H9 (cell line): Measurements from ENCODE around the gene F8. TPM values are rescaled to one million over a fixed set of nuclear protein-coding genes. Genes with fewer than 3 reads are reported as not detected.

Experiments
- DNase-seq: peaks from one replicate; pipeline ENCODE4 v3.0.0-alpha.2; 2017
- H2AFZ ChIP-seq: one replicate; pipeline ENCODE4 v1.6.1; 2013; ENCODE audit warnings: mild to moderate bottlenecking, low read length, control low read depth, moderate library complexity
- H2AK5ac ChIP-seq: 2 replicates; pipeline ENCODE4 v1.6.1; 2013; ENCODE audit warnings: low read length, control low read depth, mixed read lengths; ENCODE audit not compliant: insufficient read length
- H2BK120ac ChIP-seq: one replicate; pipeline ENCODE4 v1.6.1; 2013; ENCODE audit warnings: low read depth, mild to moderate bottlenecking, low read length, control low read depth, inconsistent platforms; ENCODE audit not compliant: poor library complexity, severe bottlenecking
- H2BK12ac ChIP-seq: 2 replicates; pipeline ENCODE4 v1.6.1; 2013; ENCODE audit warnings: low read length, control low read depth, mixed read lengths, low read depth; ENCODE audit not compliant: insufficient read length
- H2BK15ac ChIP-seq: 2 replicates; pipeline ENCODE4 v1.6.1; 2013; ENCODE audit warnings: low read depth, low read length, control low read depth
- H2BK20ac ChIP-seq: one replicate; pipeline ENCODE4 v1.6.1; 2013; ENCODE audit warnings: low read depth, mild to moderate bottlenecking, low read length, control low read depth, inconsistent platforms; ENCODE audit not compliant: poor library complexity, severe bottlenecking
- H2BK5ac ChIP-seq: 2 replicates; pipeline ENCODE4 v1.6.1; 2013; ENCODE audit warnings: low read length, control low read depth, mixed read lengths; ENCODE audit not compliant: insufficient read length
- H3K14ac ChIP-seq: 2 replicates; pipeline ENCODE4 v1.6.1; 2013; ENCODE audit warnings: low read length, control low read depth; ENCODE audit not compliant: insufficient read depth
- H3K18ac ChIP-seq: 2 replicates; pipeline ENCODE4 v1.6.1; 2013; ENCODE audit warnings: low read depth, mild to moderate bottlenecking, mixed read lengths, low read length, control low read depth; ENCODE audit not compliant: insufficient read length
- H3K23ac ChIP-seq: 2 replicates; pipeline ENCODE4 v1.6.1; 2013; ENCODE audit warnings: low read length, control low read depth, mixed read lengths, low read depth; ENCODE audit not compliant: insufficient read length
- H3K23me2 ChIP-seq: 2 replicates; pipeline ENCODE4 v1.6.1; 2013; ENCODE audit warnings: low read depth, mild to moderate bottlenecking, mixed read lengths, low read length, control low read depth; ENCODE audit not compliant: insufficient read length, poor library complexity, severe bottlenecking
- H3K27ac ChIP-seq: 2 replicates; pipeline ENCODE4 v1.5.1; 2013; ENCODE audit warnings: low read length, control low read depth, mixed read lengths, low read depth; ENCODE audit not compliant: insufficient read length
- H3K27me3 ChIP-seq: 2 replicates; pipeline ENCODE4 v1.6.1; 2013; ENCODE audit warnings: low read length, control low read depth, inconsistent platforms; ENCODE audit not compliant: insufficient read depth
- H3K4ac ChIP-seq: 2 replicates; pipeline ENCODE4 v1.6.1; 2013; ENCODE audit warnings: low read depth, mild to moderate bottlenecking, control low read depth, inconsistent platforms, low read length, moderate library complexity
- H3K4me1 ChIP-seq: 2 replicates; pipeline ENCODE4 v1.6.1; 2013; ENCODE audit warnings: low read length, control low read depth, inconsistent platforms; ENCODE audit not compliant: insufficient read depth
- H3K4me2 ChIP-seq: 2 replicates; pipeline ENCODE4 v1.6.1; 2013; ENCODE audit warnings: low read length, control low read depth, mixed read lengths; ENCODE audit not compliant: insufficient read length, insufficient read depth
- H3K56ac ChIP-seq: 2 replicates; pipeline ENCODE4 v1.6.1; 2013; ENCODE audit warnings: low read depth, mild to moderate bottlenecking, mixed read lengths, low read length, control low read depth; ENCODE audit not compliant: insufficient read length
- H3K79me1 ChIP-seq: 2 replicates; pipeline ENCODE4 v1.6.1; 2013; ENCODE audit warnings: low read depth, mild to moderate bottlenecking, moderate library complexity, low read length, control low read depth, inconsistent platforms; ENCODE audit not compliant: insufficient read depth, poor library complexity, severe bottlenecking
- H3K79me2 ChIP-seq: 2 replicates; pipeline ENCODE4 v1.6.1; 2013; ENCODE audit warnings: low read length, control low read depth, inconsistent platforms; ENCODE audit not compliant: insufficient read depth
- H3K9ac ChIP-seq: 2 replicates; pipeline ENCODE4 v1.6.1; 2013; ENCODE audit warnings: low read length, control low read depth, mixed read lengths; ENCODE audit not compliant: insufficient read length; ENCODE audit errors: extremely low read depth
- H3K9me3 ChIP-seq: one replicate; pipeline ENCODE4 v1.6.1; 2013; ENCODE audit warnings: low read depth, low read length, inconsistent platforms; ENCODE audit not compliant: control insufficient read depth
- H3T11ph ChIP-seq: one replicate; pipeline ENCODE4 v1.6.1; 2013; ENCODE audit warnings: mild to moderate bottlenecking, low read length, control low read depth, inconsistent platforms
- H4K20me1 ChIP-seq: one replicate; pipeline ENCODE4 v1.6.1; 2013; ENCODE audit not compliant: control insufficient read depth, insufficient read length, insufficient read depth
- H4K5ac ChIP-seq: 2 replicates; pipeline ENCODE4 v1.6.1; 2013; ENCODE audit warnings: low read depth, mild to moderate bottlenecking, mixed read lengths, low read length, control low read depth; ENCODE audit not compliant: insufficient read length
- H4K8ac ChIP-seq: replicated peaks from 2 replicates; pipeline ENCODE4 v1.6.1; 2013; ENCODE audit warnings: low read length, control low read depth, mixed read lengths, low read depth; ENCODE audit not compliant: insufficient read length
- H4K91ac ChIP-seq: 2 replicates; pipeline ENCODE4 v1.6.1; 2013; ENCODE audit warnings: low read depth, mild to moderate bottlenecking, moderate library complexity, mixed read lengths, low read length, control low read depth; ENCODE audit not compliant: insufficient read length
- H3K27ac Mint-ChIP-seq, 3 experiments: 2 replicates in 2 of 3; 3 replicates in 1 of 3; pipeline ENCODE4 v1.8.0; 2020 to 2021; ENCODE audit warnings: mixed read lengths in 3 of 3, mild to moderate bottlenecking in 1 of 3, moderate library complexity in 1 of 3
- H3K27me3 Mint-ChIP-seq: 2 replicates; pipeline ENCODE4 v1.8.0; 2021; ENCODE audit warnings: low read depth, mild to moderate bottlenecking, moderate library complexity, mixed read lengths
- H3K36me3 Mint-ChIP-seq, 3 experiments: 2 replicates in 2 of 3; 3 replicates in 1 of 3; pipeline ENCODE4 v1.8.0; 2020 to 2021; ENCODE audit warnings: low read depth in 3 of 3, mixed read lengths in 3 of 3; ENCODE audit not compliant: insufficient read depth in 1 of 3
- H3K4me1 Mint-ChIP-seq, 2 experiments: 2 replicates each; pipeline ENCODE4 v1.8.0; 2020; ENCODE audit warnings: mixed read lengths in 2 of 2
- H3K4me3 Mint-ChIP-seq, 2 experiments: 2 replicates in 1 of 2; 3 replicates in 1 of 2; pipeline ENCODE4 v1.8.0; 2020 to 2021; ENCODE audit warnings: mild to moderate bottlenecking in 2 of 2, mixed read lengths in 2 of 2, moderate library complexity in 1 of 2
- H3K9me3 Mint-ChIP-seq, 2 experiments: 2 replicates in 1 of 2; 3 replicates in 1 of 2; pipeline ENCODE4 v1.8.0; 2020; ENCODE audit warnings: mild to moderate bottlenecking in 2 of 2, mixed read lengths in 2 of 2, moderate library complexity in 1 of 2
- WGBS: extraction: QIAGEN DNeasy Blood & Tissue Kit; methylation state at CpG from one replicate; pipeline ENCODE4 v1.1.7; 2013; ENCODE audit warnings: missing lambda C conversion rate, low lambda C conversion rate, mixed read lengths; ENCODE audit not compliant: insufficient read length; ENCODE audit errors: extremely low coverage; 5-methylcytosine and 5-hydroxymethylcytosine counted together
- total RNA-seq: library from RNA; stranded (reverse); gene quantifications from 2 replicates; pipeline ENCODE4 v1.2.1, GENCODE V29; 2021
- TF ChIP-seq, protein P1 (sequence below): fragments of 200-600 bp; sonication (generic); conservative IDR thresholded peaks from 3 replicates; pipeline ENCODE4 v1.8.0; 2021; ENCODE audit warnings: antibody characterized with exemption, mild to moderate bottlenecking

The F8 gene
- total RNA-seq, 1 experiment from 2014 or later, result 3.1 TPM

DNA sequence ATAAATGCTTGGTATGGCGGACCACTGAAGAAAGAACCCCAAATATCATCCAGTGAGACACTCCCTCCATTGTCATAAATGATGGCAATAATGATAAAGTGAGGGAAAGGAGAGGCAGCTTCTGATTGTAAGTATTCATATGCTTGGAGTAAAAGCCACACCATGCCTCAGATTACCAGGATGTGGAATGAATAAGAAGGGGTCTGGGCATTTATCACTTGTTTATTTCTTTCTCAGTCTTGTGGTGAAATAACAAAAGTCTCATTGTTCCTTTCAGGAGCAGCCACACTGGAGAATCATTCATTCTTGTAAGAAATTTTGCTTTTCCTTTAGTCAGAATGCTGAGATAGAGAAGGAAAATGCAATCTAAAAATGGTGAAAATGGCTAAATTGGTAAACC is 21.7 kb downstream of the F8 start:
- no peak overlapping the region for H3K23ac ChIP-seq
- WGBS, result no CpG with 5 or more reads among the region's 1 CpG
- no peak overlapping the region for H3K27ac Mint-ChIP-seq
- H3K79me2 ChIP-seq, result no peaks in the 10 kb centered on the region
- H2AFZ ChIP-seq, result no peak overlapping the region
- H2BK20ac ChIP-seq, result no peak overlapping the region
- no peak overlapping the region for H4K5ac ChIP-seq
- no peaks in the 10 kb centered on the region for H3K79me1 ChIP-seq
- TF ChIP-seq, protein P1, sequence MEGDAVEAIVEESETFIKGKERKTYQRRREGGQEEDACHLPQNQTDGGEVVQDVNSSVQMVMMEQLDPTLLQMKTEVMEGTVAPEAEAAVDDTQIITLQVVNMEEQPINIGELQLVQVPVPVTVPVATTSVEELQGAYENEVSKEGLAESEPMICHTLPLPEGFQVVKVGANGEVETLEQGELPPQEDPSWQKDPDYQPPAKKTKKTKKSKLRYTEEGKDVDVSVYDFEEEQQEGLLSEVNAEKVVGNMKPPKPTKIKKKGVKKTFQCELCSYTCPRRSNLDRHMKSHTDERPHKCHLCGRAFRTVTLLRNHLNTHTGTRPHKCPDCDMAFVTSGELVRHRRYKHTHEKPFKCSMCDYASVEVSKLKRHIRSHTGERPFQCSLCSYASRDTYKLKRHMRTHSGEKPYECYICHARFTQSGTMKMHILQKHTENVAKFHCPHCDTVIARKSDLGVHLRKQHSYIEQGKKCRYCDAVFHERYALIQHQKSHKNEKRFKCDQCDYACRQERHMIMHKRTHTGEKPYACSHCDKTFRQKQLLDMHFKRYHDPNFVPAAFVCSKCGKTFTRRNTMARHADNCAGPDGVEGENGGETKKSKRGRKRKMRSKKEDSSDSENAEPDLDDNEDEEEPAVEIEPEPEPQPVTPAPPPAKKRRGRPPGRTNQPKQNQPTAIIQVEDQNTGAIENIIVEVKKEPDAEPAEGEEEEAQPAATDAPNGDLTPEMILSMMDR, result no peak
- H3K4me2 ChIP-seq, result no peak overlapping the region
- peaks cover 65% of the 10 kb centered on the region for H3K9me3 ChIP-seq
- H2BK12ac ChIP-seq, result no peak overlapping the region
- H4K8ac ChIP-seq, result no peak overlapping the region
- H4K91ac ChIP-seq, result no peak overlapping the region
- H3K27ac ChIP-seq, result no peak overlapping the region
- no peak overlapping the region for H2BK120ac ChIP-seq
- H2BK5ac ChIP-seq, result no peak overlapping the region
- no peak overlapping the region for H3K14ac ChIP-seq
- no peak overlapping the region for H3K9ac ChIP-seq
- peaks cover 5 to 9% of the 10 kb centered on the region in 2 experiments for H3K4me1 Mint-ChIP-seq
- no peak overlapping the region for H3K4ac ChIP-seq
- no peaks in the 10 kb centered on the region for H3K23me2 ChIP-seq
- no peaks in the 10 kb centered on the region for H3K27me3 Mint-ChIP-seq
- no peak overlapping the region for H3T11ph ChIP-seq
- H3K56ac ChIP-seq, result no peak overlapping the region
- no peak overlapping the region for H3K18ac ChIP-seq
- H3K9me3 Mint-ChIP-seq, result peaks cover 70% of the 10 kb centered on the region in 2 experiments
- no peak overlapping the region for H3K4me3 Mint-ChIP-seq
- no peaks in the 10 kb centered on the region for H4K20me1 ChIP-seq
- no peak overlapping the region for H2AK5ac ChIP-seq
- peaks cover 0 to 7% (median 0%) of the 10 kb centered on the region in 3 experiments; a peak in 4 of 7 replicates for H3K36me3 Mint-ChIP-seq
- no peak overlapping the region for H2BK15ac ChIP-seq
- no peak for DNase-seq
- no peaks in the 10 kb centered on the region for H3K27me3 ChIP-seq
- no peaks in the 10 kb centered on the region for H3K4me1 ChIP-seq
